Bone marrow (tissue), 2 donors: Measurements from ENCODE around the gene U2AF2.

Experiments used
- DNase-seq, 2 donors: peaks; one replicate each; lab custom pipeline; 2025; lab: John Stamatoyannopoulos, UW

The U2AF2 gene

GRCh38 chr19:55654868-55655647 lies at the start of gene U2AF2:
Gene U2AF2, plus strand, starts transcription at chr19:55655035. Its CDS starts 70 bp downstream, at chr19:55655105.
- peak; percentile 49 to 80 for DNase-seq

- peak; percentile 85 to 89 for DNase-seq
These were observed 49.6 kb upstream of the U2AF2 start for GRCh38 chr19:55605207-55605636.

- DNase-seq = peak; percentile 48 to 75
These were observed 49.0 kb upstream of the U2AF2 start, which contains the start of gene ZNF865 for GRCh38 chr19:55605637-55606470. Gene ZNF865, plus strand, starts transcription at chr19:55605647. Its CDS starts 7,972 bp downstream, at chr19:55613619.

GRCh38 chr19:55606471-55606787 lies 48.4 kb upstream of the U2AF2 start:
- DNase-seq = no peak

- DNase-seq = no peak
These were observed 48.0 kb upstream of the U2AF2 start for GRCh38 chr19:55606817-55607216.

- DNase-seq = no peak
These were observed 45.5 kb upstream of the U2AF2 start for GRCh38 chr19:55609326-55609725.

GRCh38 chr19:55611300-55611982 lies 43.4 kb upstream of the U2AF2 start:
- no peak for DNase-seq

GRCh38 chr19:55611983-55612645 lies 42.7 kb upstream of the U2AF2 start:
- DNase-seq = no peak

GRCh38 chr19:55613396-55613795 lies 41.4 kb upstream of the U2AF2 start:
- DNase-seq = no peak

- DNase-seq = no peak
These were observed 40.7 kb upstream of the U2AF2 start for GRCh38 chr19:55613930-55614710.

- no peak for DNase-seq
These were observed 39.9 kb upstream of the U2AF2 start for GRCh38 chr19:55614711-55615542.

GRCh38 chr19:55615543-55616394 lies 39.1 kb upstream of the U2AF2 start:
- no peak for DNase-seq

GRCh38 chr19:55616395-55616875 lies 38.4 kb upstream of the U2AF2 start:
- DNase-seq = no peak

- DNase-seq = no peak
These were observed 37.4 kb upstream of the U2AF2 start for GRCh38 chr19:55617426-55617825.

GRCh38 chr19:55618426-55618825 lies 36.4 kb upstream of the U2AF2 start:
- no peak for DNase-seq

GRCh38 chr19:55619286-55619685 lies 35.5 kb upstream of the U2AF2 start:
- no peak for DNase-seq

GRCh38 chr19:55620410-55621204 lies 34.2 kb upstream of the U2AF2 start:
- peak in 1 of 2 donors; percentile 13 for DNase-seq

GRCh38 chr19:55621205-55621672 lies 33.6 kb upstream of the U2AF2 start:
- DNase-seq = no peak
